Measurements from ENCODE around the gene IARS1. TPM values are rescaled to one million over a fixed set of nuclear protein-coding genes. Genes with fewer than 3 reads are reported as not detected.

The IARS1 gene
- total and polyA plus RNA-seq, 2 of the 8 experiments (the other 6 are each of a cell fraction or from before 2014, with no cell fraction given), result 74.9 to 243 TPM

GRCh38 chr9:92253656-92254055 lies 39.8 kb downstream of the IARS1 start (continued):
- TF ChIP-seq CTCF (IDR thresholded peaks at IDR 0.05; ENCODE audit: control extremely low read depth in 1 of 3, insufficient read depth in 1 of 3, low read depth in 1 of 3, low read length in 3 of 3), result no peak
- no peak for TF ChIP-seq USF2 (IDR thresholded peaks at IDR 0.05; ENCODE audit: low read length)
- TF ChIP-seq KDM4A (IDR thresholded peaks at IDR 0.05; ENCODE audit: low read depth, low read length, severe bottlenecking), result no peak
- no peak for TF ChIP-seq BACH1 (IDR thresholded peaks at IDR 0.05; ENCODE audit: low read length)
- no peak for TF ChIP-seq TBP (IDR thresholded peaks at IDR 0.05; ENCODE audit: low read depth, low read length)
- TF ChIP-seq CHD2 (IDR thresholded peaks at IDR 0.05; ENCODE audit: low read length), result no peak
- TF ChIP-seq POLR2AphosphoS5 (IDR thresholded peaks at IDR 0.05; ENCODE audit: low read depth, low read length), result no peak
- TF ChIP-seq E2F6 (IDR thresholded peaks at IDR 0.05), result no peak
